ENCODE results near the gene TSNAXIP1.

GRCh38 chr16:67837811-67838210 is 31.1 kb downstream of the TSNAXIP1 start:
- TF ChIP-seq ZBTB7A (tag by site-specific recombination; IDR thresholded peaks at IDR 0.05; ENCODE audit: low read depth) (no peak), ATF2 (tag by site-specific recombination; IDR thresholded peaks at IDR 0.05; ENCODE audit: low read depth) (no peak), ZNF660 (tag by site-specific recombination; IDR thresholded peaks at IDR 0.05) (no peak), ZNF121 (tag by site-specific recombination; IDR thresholded peaks at IDR 0.05) (no peak), PRDM1 (tag by site-specific recombination; IDR thresholded peaks at IDR 0.05) (peak; percentile 36; the same call in 1 of the 2 replicates), ZNF302 (tag by site-specific recombination; IDR thresholded peaks at IDR 0.05; ENCODE audit: low read depth) (no peak)
- TF ChIP-seq, protein P1, sequence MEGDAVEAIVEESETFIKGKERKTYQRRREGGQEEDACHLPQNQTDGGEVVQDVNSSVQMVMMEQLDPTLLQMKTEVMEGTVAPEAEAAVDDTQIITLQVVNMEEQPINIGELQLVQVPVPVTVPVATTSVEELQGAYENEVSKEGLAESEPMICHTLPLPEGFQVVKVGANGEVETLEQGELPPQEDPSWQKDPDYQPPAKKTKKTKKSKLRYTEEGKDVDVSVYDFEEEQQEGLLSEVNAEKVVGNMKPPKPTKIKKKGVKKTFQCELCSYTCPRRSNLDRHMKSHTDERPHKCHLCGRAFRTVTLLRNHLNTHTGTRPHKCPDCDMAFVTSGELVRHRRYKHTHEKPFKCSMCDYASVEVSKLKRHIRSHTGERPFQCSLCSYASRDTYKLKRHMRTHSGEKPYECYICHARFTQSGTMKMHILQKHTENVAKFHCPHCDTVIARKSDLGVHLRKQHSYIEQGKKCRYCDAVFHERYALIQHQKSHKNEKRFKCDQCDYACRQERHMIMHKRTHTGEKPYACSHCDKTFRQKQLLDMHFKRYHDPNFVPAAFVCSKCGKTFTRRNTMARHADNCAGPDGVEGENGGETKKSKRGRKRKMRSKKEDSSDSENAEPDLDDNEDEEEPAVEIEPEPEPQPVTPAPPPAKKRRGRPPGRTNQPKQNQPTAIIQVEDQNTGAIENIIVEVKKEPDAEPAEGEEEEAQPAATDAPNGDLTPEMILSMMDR (tag by site-specific recombination; IDR thresholded peaks at IDR 0.05), result no peak
- TF ChIP-seq, protein P2, sequence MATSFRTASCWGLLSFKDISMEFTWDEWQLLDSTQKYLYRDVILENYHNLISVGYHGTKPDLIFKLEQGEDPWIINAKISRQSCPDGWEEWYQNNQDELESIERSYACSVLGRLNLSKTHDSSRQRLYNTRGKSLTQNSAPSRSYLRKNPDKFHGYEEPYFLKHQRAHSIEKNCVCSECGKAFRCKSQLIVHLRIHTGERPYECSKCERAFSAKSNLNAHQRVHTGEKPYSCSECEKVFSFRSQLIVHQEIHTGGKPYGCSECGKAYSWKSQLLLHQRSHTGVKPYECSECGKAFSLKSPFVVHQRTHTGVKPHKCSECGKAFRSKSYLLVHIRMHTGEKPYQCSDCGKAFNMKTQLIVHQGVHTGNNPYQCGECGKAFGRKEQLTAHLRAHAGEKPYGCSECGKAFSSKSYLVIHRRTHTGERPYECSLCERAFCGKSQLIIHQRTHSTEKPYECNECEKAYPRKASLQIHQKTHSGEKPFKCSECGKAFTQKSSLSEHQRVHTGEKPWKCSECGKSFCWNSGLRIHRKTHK (tag by site-specific recombination; IDR thresholded peaks at IDR 0.05), result no peak
- TF ChIP-seq, protein P3, sequence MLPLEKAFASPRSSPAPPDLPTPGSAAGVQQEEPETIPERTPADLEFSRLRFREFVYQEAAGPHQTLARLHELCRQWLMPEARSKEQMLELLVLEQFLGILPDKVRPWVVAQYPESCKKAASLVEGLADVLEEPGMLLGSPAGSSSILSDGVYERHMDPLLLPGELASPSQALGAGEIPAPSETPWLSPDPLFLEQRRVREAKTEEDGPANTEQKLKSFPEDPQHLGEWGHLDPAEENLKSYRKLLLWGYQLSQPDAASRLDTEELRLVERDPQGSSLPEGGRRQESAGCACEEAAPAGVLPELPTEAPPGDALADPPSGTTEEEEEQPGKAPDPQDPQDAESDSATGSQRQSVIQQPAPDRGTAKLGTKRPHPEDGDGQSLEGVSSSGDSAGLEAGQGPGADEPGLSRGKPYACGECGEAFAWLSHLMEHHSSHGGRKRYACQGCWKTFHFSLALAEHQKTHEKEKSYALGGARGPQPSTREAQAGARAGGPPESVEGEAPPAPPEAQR (tag by site-specific recombination; IDR thresholded peaks at IDR 0.05), result no peak

All from HEK293 (cell line).